Small intestine (tissue), 7 donors: ENCODE data around the gene AGPAT3. TPM values are rescaled to one million over a fixed set of nuclear protein-coding genes. Genes with fewer than 3 reads are reported as not detected.
"Not testable (repeated sequence)": the region's sequence is repeated elsewhere in the genome, so short reads cannot be mapped to it uniquely, and the experiment has no call there.

Experiments
- DNase-seq, 2 donors: peaks; one replicate each; pipeline versions ENCODE4 v3.0.0 to v3.0.0-alpha.2; 2013
- FAIRE-seq: peaks from 2 replicates; lab custom pipeline; 2012; peaks lifted over from hg19 to GRCh38; lab: Jason Lieb, UNC
- H3K27ac ChIP-seq, 3 donors: one replicate each; pipeline ENCODE4 v1.5.1; 2013; ENCODE audit warnings: low read length in 2 of 3, mild to moderate bottlenecking in 2 of 3, control low read depth in 1 of 3, inconsistent platforms in 1 of 3, low read depth in 1 of 3, moderate library complexity in 1 of 3
- H3K27me3 ChIP-seq, 3 donors: one replicate each; pipeline ENCODE4 v1.6.1; 2013; ENCODE audit warnings: low read length in 3 of 3, inconsistent platforms in 1 of 3; ENCODE audit not compliant: control insufficient read depth in 3 of 3, insufficient read depth in 3 of 3
- H3K36me3 ChIP-seq, 3 donors: one replicate each; pipeline ENCODE4 v1.6.1; 2013; ENCODE audit warnings: low read length in 3 of 3, inconsistent platforms in 1 of 3, low read depth in 1 of 3, mild to moderate bottlenecking in 1 of 3, moderate library complexity in 1 of 3; ENCODE audit not compliant: control insufficient read depth in 3 of 3, insufficient read depth in 2 of 3
- H3K4me1 ChIP-seq, 3 donors: one replicate each; pipeline ENCODE4 v1.6.1; 2013; ENCODE audit warnings: low read length in 2 of 3, inconsistent platforms in 1 of 3, low read depth in 1 of 3, mild to moderate bottlenecking in 1 of 3, moderate library complexity in 1 of 3; ENCODE audit not compliant: control insufficient read depth in 3 of 3, insufficient read depth in 2 of 3
- H3K4me3 ChIP-seq, 3 donors: one replicate each; pipeline ENCODE4 v1.5.1; 2013; ENCODE audit warnings: low read length in 3 of 3, control low read depth in 1 of 3, inconsistent platforms in 1 of 3, low read depth in 1 of 3, mild to moderate bottlenecking in 1 of 3, moderate library complexity in 1 of 3
- H3K9me3 ChIP-seq, 2 donors: one replicate each; pipeline ENCODE4 v1.6.1; 2013; ENCODE audit warnings: low read depth in 1 of 2, low read length in 1 of 2; ENCODE audit not compliant: control insufficient read depth in 2 of 2, insufficient read depth in 1 of 2
- WGBS, 3 donors: extraction: QIAGEN DNeasy Blood & Tissue Kit; methylation state at CpG; one replicate each; pipeline ENCODE4 v1.1.7; 2013; 5-methylcytosine and 5-hydroxymethylcytosine counted together
- polyA plus RNA-seq, 4 donors: library from polyadenylated mRNA; stranded (reverse) in 3 of 4; unstranded in 1 of 4; fragments of 200-250 nt in 3 of 4; fragments of 120-200 nt in 1 of 4; gene quantifications; one replicate each; pipeline versions ENCODE4 v1.2.1 to v1.2.3, GENCODE V29; 2013
- donor health status: healthy with polysubstance abuse.
- donor health status: control.
- donor health status: control.
- donor health status: Bipolar disorder and iron deficiency.
- donor health status: healthy.

The AGPAT3 gene
- polyA plus RNA-seq, 4 donors: 21.3 to 93.2 (median 42.8) TPM

DNA sequence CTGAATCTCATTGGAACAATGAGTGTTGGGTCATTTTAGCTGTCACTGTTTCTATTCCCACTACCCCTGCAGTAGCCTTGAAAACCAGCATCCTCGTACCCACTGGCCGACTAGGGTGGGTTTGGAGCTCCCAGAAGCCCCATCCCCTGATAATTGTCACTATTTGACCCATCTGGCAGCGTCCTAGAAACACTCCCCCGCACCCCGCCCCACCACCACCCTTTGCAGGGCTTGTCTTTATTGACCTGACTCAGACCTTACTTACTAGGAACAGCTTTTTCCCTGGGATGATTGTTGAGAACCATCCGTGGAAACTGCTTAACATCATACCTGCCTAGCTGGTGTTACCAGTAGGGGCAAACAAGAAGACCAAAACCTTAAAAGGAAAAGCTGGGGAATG lies 28.4 kb upstream of the AGPAT3 start:
- Histone ChIP-seq H3K9me3 (peaks cover 0 to 11% of the 10 kb centered on the region in 2 donors), H3K4me3 (no peak overlapping the region), H3K4me1 (no peaks in the 10 kb centered on the region), H3K27me3 (no peaks in the 10 kb centered on the region), H3K36me3 (no peaks in the 10 kb centered on the region), H3K27ac (no peak overlapping the region)
- DNase-seq: no peak
- FAIRE-seq: no peak
- WGBS, 3 donors: 55 to 78% (median 74%) methylated on average over 6 of the region's 6 CpGs

GRCh38 chr21:43840259-43840658 lies 24.8 kb upstream of the AGPAT3 start:
- H3K27ac ChIP-seq: no peak overlapping the region
- no peaks in the 10 kb centered on the region for H3K9me3 ChIP-seq
- 96 to 100% (median 98%) methylated on average over 3 of the region's 3 CpGs for WGBS, 3 donors
- no peak overlapping the region for H3K4me3 ChIP-seq
- FAIRE-seq (no peak), DNase-seq (no peak)
- no peaks in the 10 kb centered on the region for H3K4me1 ChIP-seq
- no peaks in the 10 kb centered on the region for H3K27me3 ChIP-seq
- H3K36me3 ChIP-seq: no peaks in the 10 kb centered on the region

GRCh38 chr21:43842742-43843141 lies 22.3 kb upstream of the AGPAT3 start:
- Histone ChIP-seq H3K36me3 (no peaks in the 10 kb centered on the region), H3K4me3 (no peak overlapping the region), H3K27ac (no peak overlapping the region), H3K27me3 (no peaks in the 10 kb centered on the region), H3K9me3 (no peaks in the 10 kb centered on the region), H3K4me1 (no peaks in the 10 kb centered on the region)
- peak in 1 of 2 donors; percentile 25 for DNase-seq
- WGBS, 3 donors: 40 to 67% (median 51%) methylated on average over 2 of the region's 2 CpGs
- FAIRE-seq: no peak

GRCh38 chr21:43844906-43845305 lies 20.1 kb upstream of the AGPAT3 start:
- H3K9me3 ChIP-seq, H3K4me3 ChIP-seq, H3K27ac ChIP-seq, H3K36me3 ChIP-seq, FAIRE-seq, DNase-seq, H3K27me3 ChIP-seq, H3K4me1 ChIP-seq: not testable (repeated sequence)
- 74 to 84% (median 83%) methylated on average over 5 of the region's 5 CpGs for WGBS, 3 donors

GRCh38 chr21:43845386-43845785 lies 19.6 kb upstream of the AGPAT3 start:
- no peaks in the 10 kb centered on the region for H3K36me3 ChIP-seq
- no peaks in the 10 kb centered on the region for H3K4me1 ChIP-seq
- DNase-seq (no peak), FAIRE-seq (no peak)
- peaks cover 0 to 4% of the 10 kb centered on the region in 2 donors for H3K9me3 ChIP-seq
- H3K4me3 ChIP-seq: no peak overlapping the region
- H3K27me3 ChIP-seq: no peaks in the 10 kb centered on the region
- WGBS, 3 donors: 91 to 96% (median 92%) methylated on average over 13 of the region's 13 CpGs
- no peak overlapping the region for H3K27ac ChIP-seq

- no peaks in the 10 kb centered on the region for H3K36me3 ChIP-seq
- H3K9me3 ChIP-seq: peaks cover 0 to 4% of the 10 kb centered on the region in 2 donors
- FAIRE-seq: no peak
- DNase-seq: no peak
- H3K4me3 ChIP-seq: no peak overlapping the region
- 88 to 93% (median 92%) methylated on average over 6 of the region's 6 CpGs for WGBS, 3 donors
- H3K27me3 ChIP-seq: no peaks in the 10 kb centered on the region
- H3K4me1 ChIP-seq: no peaks in the 10 kb centered on the region
- H3K27ac ChIP-seq: no peak overlapping the region
Observed at GRCh38 chr21:43846430-43846829, 18.6 kb upstream of the AGPAT3 start.

DNA sequence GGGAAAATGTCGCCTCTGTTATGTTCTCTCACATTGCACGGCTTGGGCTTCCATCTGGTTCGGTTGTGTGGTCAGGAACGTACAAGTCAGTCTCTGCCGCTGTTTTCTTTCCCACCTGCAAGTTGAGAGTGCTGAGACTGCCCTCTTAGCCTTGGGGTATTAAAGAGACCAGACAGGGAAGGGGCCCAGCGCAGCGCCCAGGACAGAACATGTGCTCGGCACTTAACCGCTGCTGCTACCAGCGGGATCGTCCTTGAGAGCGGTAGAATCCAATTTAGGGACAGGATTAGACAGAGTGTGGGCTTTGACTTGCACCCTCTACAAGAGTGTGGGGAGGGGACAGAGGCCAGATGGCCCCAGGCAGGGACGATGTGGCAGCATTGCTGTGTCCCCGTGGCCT lies 17.7 kb upstream of the AGPAT3 start:
- no peak overlapping the region for H3K27ac ChIP-seq
- H3K36me3 ChIP-seq: no peaks in the 10 kb centered on the region
- peaks cover 0 to 4% of the 10 kb centered on the region in 2 donors for H3K9me3 ChIP-seq
- H3K4me3 ChIP-seq: no peak overlapping the region
- DNase-seq (no peak), FAIRE-seq (no peak)
- H3K4me1 ChIP-seq: no peaks in the 10 kb centered on the region
- no peaks in the 10 kb centered on the region for H3K27me3 ChIP-seq
- WGBS, 3 donors: 89 to 94% (median 94%) methylated on average over 14 of the region's 14 CpGs

DNA sequence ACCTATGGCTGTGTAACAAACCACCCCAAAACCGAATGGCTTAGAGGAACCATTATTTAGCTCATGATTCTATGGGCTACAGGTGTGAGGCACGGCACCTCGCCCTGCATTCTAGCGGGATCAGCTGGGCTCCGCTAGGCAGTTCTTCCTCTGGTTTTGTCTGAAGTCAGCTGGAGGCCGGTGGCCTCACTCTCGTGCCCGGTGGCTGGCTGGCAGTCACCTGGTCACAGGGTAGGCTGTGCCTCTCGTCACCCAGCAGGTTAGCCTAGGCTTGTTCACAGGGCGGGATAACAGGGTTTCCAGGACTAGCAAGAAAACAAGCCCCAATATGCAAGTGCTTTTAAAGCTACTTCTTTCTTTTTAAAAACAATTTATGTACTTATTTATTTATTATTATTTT lies 16.3 kb upstream of the AGPAT3 start:
- Histone ChIP-seq H3K27ac (no peak overlapping the region), H3K4me3 (no peak overlapping the region), H3K36me3 (no peaks in the 10 kb centered on the region), H3K4me1 (no peaks in the 10 kb centered on the region), H3K9me3 (peaks cover 0 to 4% of the 10 kb centered on the region in 2 donors), H3K27me3 (no peaks in the 10 kb centered on the region)
- FAIRE-seq: no peak
- DNase-seq: no peak
- 93 to 97% (median 94%) methylated on average over 10 of the region's 10 CpGs for WGBS, 3 donors
